ENCODE results near the gene CCR5AS.
"Not testable (repeated sequence)": the region's sequence is repeated elsewhere in the genome, so short reads cannot be mapped to it uniquely, and the experiment has no call there.

CCR5AS gene

GRCh38 chr3:46393554-46394434 lies 13.1 kb downstream of the CCR5AS start:
- no peak for DNase-seq
- Histone ChIP-seq H3K9me3 (no peaks in the 10 kb centered on the region), H3K36me3 (no peaks in the 10 kb centered on the region), H3K4me3 (no peak overlapping the region), H3K4me1 (peaks cover 0 to 50% (median 25%) of the 10 kb centered on the region in 6 donors), H3K27ac (peak overlapping the region in 2 of 8 donors; percentile 19 to 65), H3K27me3 (replicated peaks in 1 of 7) (no peaks in the 10 kb centered on the region)
- TF ChIP-seq CTCF (IDR thresholded peaks at IDR 0.05 in 8 of 11, conservative IDR thresholded peaks at IDR 0.05 in 3 of 11) = no peak
- no peak for TF ChIP-seq POLR2AphosphoS5 (IDR thresholded peaks at IDR 0.05)
- TF ChIP-seq POLR2A (IDR thresholded peaks at IDR 0.05) = no peak
- intact Hi-C loops (cut with DNase I; ENCODE audit: low total_unique reads) = no loop called here
- WGBS, 5 donors = 69 to 78% (median 74%) methylated on average over 8 of the region's 8 CpGs

GRCh38 chr3:46393011-46393410 lies 13.9 kb downstream of the CCR5AS start:
- no peak for DNase-seq
- H3K4me1 ChIP-seq = peaks cover 0 to 47% (median 25%) of the 10 kb centered on the region in 6 donors
- TF ChIP-seq POLR2A (IDR thresholded peaks at IDR 0.05) (no peak), CTCF (IDR thresholded peaks at IDR 0.05 in 8 of 11, conservative IDR thresholded peaks at IDR 0.05 in 3 of 11) (no peak), POLR2AphosphoS5 (IDR thresholded peaks at IDR 0.05) (no peak)

GRCh38 chr3:46391526-46391925 lies 15.3 kb downstream of the CCR5AS start:
- intact Hi-C loops (cut with DNase I; ENCODE audit: low total_unique reads); DNase-seq; H3K27me3 ChIP-seq (replicated peaks in 1 of 7); H3K27ac ChIP-seq; H3K4me3 ChIP-seq; H3K9me3 ChIP-seq; H3K36me3 ChIP-seq: not testable (repeated sequence)
- peaks cover 0 to 35% (median 23%) of the 10 kb centered on the region in 6 donors for H3K4me1 ChIP-seq
- WGBS, 5 donors = 89 to 92% (median 91%) methylated on average over 5 of the region's 5 CpGs

More at GRCh38 chr3:46393011-46393410, 13.9 kb downstream of the CCR5AS start:
- peaks cover 0 to 4% (median 0%) of the 10 kb centered on the region in 8 donors for H3K9me3 ChIP-seq
- WGBS, 5 donors = 72 to 94% (median 86%) methylated on average over 2 of the region's 2 CpGs
- intact Hi-C loops (cut with DNase I; ENCODE audit: low total_unique reads) = no loop called here
- H3K27ac ChIP-seq = no peak overlapping the region
- H3K36me3 ChIP-seq = no peaks in the 10 kb centered on the region
- no peaks in the 10 kb centered on the region for H3K27me3 ChIP-seq (replicated peaks in 1 of 7)
- no peak overlapping the region for H3K4me3 ChIP-seq

GRCh38 chr3:46389306-46389705 lies 17.6 kb downstream of the CCR5AS start:
- peaks cover 0 to 8% (median 0%) of the 10 kb centered on the region in 8 donors for H3K9me3 ChIP-seq
- H3K36me3 ChIP-seq = no peaks in the 10 kb centered on the region
- TF ChIP-seq POLR2A (IDR thresholded peaks at IDR 0.05) = no peak
- no peak for TF ChIP-seq POLR2AphosphoS5 (IDR thresholded peaks at IDR 0.05)
- TF ChIP-seq CTCF (IDR thresholded peaks at IDR 0.05 in 8 of 11, conservative IDR thresholded peaks at IDR 0.05 in 3 of 11) = no peak
- no peaks in the 10 kb centered on the region for H3K27me3 ChIP-seq (replicated peaks in 1 of 7)
- H3K4me3 ChIP-seq = no peak overlapping the region
- H3K27ac ChIP-seq = no peak overlapping the region
- H3K4me1 ChIP-seq = peaks cover 0 to 30% (median 20%) of the 10 kb centered on the region in 6 donors
- WGBS, 5 donors = 81 to 95% (median 86%) methylated on average over 6 of the region's 6 CpGs
- intact Hi-C loops (cut with DNase I; ENCODE audit: low total_unique reads) = no loop called here
- no peak for DNase-seq

GRCh38 chr3:46388847-46389246 lies 18.0 kb downstream of the CCR5AS start:
- DNase-seq; H3K27me3 ChIP-seq (replicated peaks in 1 of 7); H3K4me3 ChIP-seq; H3K9me3 ChIP-seq; intact Hi-C loops (cut with DNase I; ENCODE audit: low total_unique reads); H3K36me3 ChIP-seq; H3K27ac ChIP-seq: not testable (repeated sequence)
- H3K4me1 ChIP-seq = peaks cover under 1 to 30% (median 22%) of the 10 kb centered on the region in 6 donors
- WGBS, 5 donors = 89 to 95% (median 92%) methylated on average over 4 of the region's 4 CpGs

All from spleen (tissue), 11 donors.